OCI-LY3 (cell line): Measurements from ENCODE around the gene PTCD2.

ENCODE experiments used
- H2AFZ ChIP-seq: fragments of 200-600, 300-600 bp; shearing (Covaris generic); 2 replicates; pipeline ENCODE4 v1.6.0; 2014; ENCODE audit warnings: antibody characterized with exemption, low read depth, low read length
- H3K27ac ChIP-seq: fragments of 200-600, 300-600 bp; sonication (generic); 2 replicates; pipeline ENCODE4 v1.5.1; 2014; ENCODE audit warnings: mild to moderate bottlenecking, low read length, moderate library complexity, mixed read lengths
- H3K27me3 ChIP-seq: fragments of 200-600, 300-600 bp; sonication (generic); 2 replicates; pipeline ENCODE4 v1.6.1; 2014; ENCODE audit warnings: low read depth, low read length, mixed read lengths
- H3K36me3 ChIP-seq: fragments of 200-600, 300-600 bp; sonication (generic); replicated peaks from 2 replicates; pipeline ENCODE3; 2014; ENCODE audit warnings: low read depth, low read length, mixed read lengths
- H3K4me1 ChIP-seq: fragments of 300-600, 200-600 bp; sonication (generic); 2 replicates; pipeline ENCODE4 v1.6.1; 2014; ENCODE audit warnings: low read length, mixed read lengths
- H3K4me2 ChIP-seq: fragments of 200-600, 300-600 bp; sonication (generic); 2 replicates; pipeline ENCODE4 v1.6.1; 2014; ENCODE audit warnings: low read length, mixed read lengths
- H3K4me3 ChIP-seq: fragments of 300-600, 200-600 bp; sonication (generic); 2 replicates; pipeline ENCODE4 v1.5.1; 2014; ENCODE audit warnings: antibody characterized with exemption, mild to moderate bottlenecking, low read length, moderate library complexity
- H3K79me2 ChIP-seq: fragments of 300-600, 200-600 bp; shearing (Covaris generic); 2 replicates; pipeline ENCODE4 v1.6.1; 2014; ENCODE audit warnings: mild to moderate bottlenecking, low read length, mixed read lengths
- H3K9ac ChIP-seq: fragments of 300-600, 200-600 bp; shearing (Covaris generic); 2 replicates; pipeline ENCODE4 v1.6.0; 2014; ENCODE audit warnings: mild to moderate bottlenecking, low read length, moderate library complexity
- H3K9me3 ChIP-seq: fragments of 200-600, 300-600 bp; shearing (Covaris generic); 2 replicates; pipeline ENCODE4 v1.6.1; 2014; ENCODE audit warnings: low read length, mixed read lengths; ENCODE audit not compliant: insufficient read depth
- H4K20me1 ChIP-seq: fragments of 200-600, 300-600 bp; sonication (generic); 2 replicates; pipeline ENCODE4 v1.6.1; 2016; ENCODE audit warnings: low read length, mixed read lengths; ENCODE audit not compliant: insufficient read depth
- CTCF ChIP-seq: fragments of 200-600, 300-600 bp; sonication (generic); IDR thresholded peaks from 2 replicates; pipeline ENCODE4 v1.5.1; 2014; ENCODE audit warnings: antibody characterized with exemption, low read length, low read depth
- EZH2phosphoT487 ChIP-seq: fragments of 200-600 bp; shearing (Covaris generic); IDR thresholded peaks from 2 replicates; pipeline ENCODE4 v1.6.1; 2018; ENCODE audit warnings: antibody characterized with exemption, mixed run types, low read depth

Gene PTCD2

DNA sequence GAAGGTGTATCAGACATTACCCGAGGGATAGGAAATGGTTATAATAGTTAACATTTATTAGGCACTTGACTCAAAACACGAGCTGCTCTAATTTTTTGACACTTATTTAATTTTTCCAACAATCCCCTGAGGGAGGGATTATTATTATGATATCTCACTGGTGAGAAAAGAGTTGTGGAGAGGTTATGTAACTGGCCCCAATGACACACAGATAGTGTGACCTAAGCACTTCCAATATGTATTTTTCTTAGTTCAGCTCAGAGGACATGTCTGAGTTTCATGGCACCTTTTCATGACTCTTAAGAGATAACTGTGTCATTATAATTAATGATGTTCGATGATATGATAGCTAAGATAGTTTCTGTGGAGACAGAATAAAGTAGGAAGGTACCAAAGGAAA, 86.9 kb downstream of the PTCD2 start:
- H4K20me1 ChIP-seq, result no peaks in the 10 kb centered on the region
- H3K36me3 ChIP-seq, result no peaks in the 10 kb centered on the region
- no peak overlapping the region for H3K4me2 ChIP-seq
- H3K9ac ChIP-seq, result no peak overlapping the region
- no peaks in the 10 kb centered on the region for H3K4me1 ChIP-seq
- peaks cover 14% of the 10 kb centered on the region; the same call in 1 of the 2 replicates for H3K27me3 ChIP-seq
- no peak overlapping the region for H3K27ac ChIP-seq
- H3K4me3 ChIP-seq, result no peak overlapping the region
- no peak for TF ChIP-seq CTCF
- no peak for TF ChIP-seq EZH2phosphoT487
- no peak overlapping the region for H2AFZ ChIP-seq
- H3K9me3 ChIP-seq, result no peaks in the 10 kb centered on the region
- no peaks in the 10 kb centered on the region for H3K79me2 ChIP-seq

GRCh38 chr5:72407541-72407940, 87.4 kb downstream of the PTCD2 start:
- H3K27ac ChIP-seq, result no peak overlapping the region
- no peaks in the 10 kb centered on the region for H3K4me1 ChIP-seq
- peaks cover 14% of the 10 kb centered on the region; the same call in 1 of the 2 replicates for H3K27me3 ChIP-seq
- H3K36me3 ChIP-seq, result no peaks in the 10 kb centered on the region
- no peaks in the 10 kb centered on the region for H3K79me2 ChIP-seq
- no peak overlapping the region for H3K9ac ChIP-seq
- H4K20me1 ChIP-seq, result no peaks in the 10 kb centered on the region
- no peak overlapping the region for H3K4me3 ChIP-seq
- H2AFZ ChIP-seq, result no peak overlapping the region
- H3K9me3 ChIP-seq, result no peaks in the 10 kb centered on the region
- TF ChIP-seq CTCF, result no peak
- TF ChIP-seq EZH2phosphoT487, result no peak
- no peak overlapping the region for H3K4me2 ChIP-seq

DNA sequence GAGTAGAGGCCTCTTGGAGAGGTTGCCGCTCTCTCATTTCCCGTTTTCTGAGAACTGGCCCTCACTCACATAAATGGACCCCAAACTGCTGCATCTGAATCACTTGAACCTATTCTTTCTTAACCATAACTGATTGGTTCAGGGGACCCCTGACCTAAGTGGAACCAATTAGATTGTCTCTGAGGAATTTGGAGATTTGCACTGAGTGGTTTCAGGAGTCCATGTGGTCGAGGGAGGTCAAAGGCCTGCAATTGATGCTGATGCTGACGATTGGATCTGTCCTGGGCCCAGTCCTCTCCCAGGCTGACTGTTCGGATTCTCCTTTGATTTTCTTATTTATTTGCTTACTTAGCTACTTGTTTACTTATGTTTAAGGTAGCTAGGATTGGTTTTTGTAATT, 88.0 kb downstream of the PTCD2 start:
- no peaks in the 10 kb centered on the region for H4K20me1 ChIP-seq
- H3K27ac ChIP-seq, result no peak overlapping the region
- no peaks in the 10 kb centered on the region for H3K79me2 ChIP-seq
- H3K27me3 ChIP-seq, result peaks cover 17% of the 10 kb centered on the region; the same call in 1 of the 2 replicates
- H2AFZ ChIP-seq, result no peak overlapping the region
- H3K36me3 ChIP-seq, result no peaks in the 10 kb centered on the region
- no peak overlapping the region for H3K9ac ChIP-seq
- no peak overlapping the region for H3K4me3 ChIP-seq
- no peaks in the 10 kb centered on the region for H3K4me1 ChIP-seq
- no peak overlapping the region for H3K4me2 ChIP-seq
- TF ChIP-seq EZH2phosphoT487 (no peak), CTCF (no peak)
- no peaks in the 10 kb centered on the region for H3K9me3 ChIP-seq

DNA sequence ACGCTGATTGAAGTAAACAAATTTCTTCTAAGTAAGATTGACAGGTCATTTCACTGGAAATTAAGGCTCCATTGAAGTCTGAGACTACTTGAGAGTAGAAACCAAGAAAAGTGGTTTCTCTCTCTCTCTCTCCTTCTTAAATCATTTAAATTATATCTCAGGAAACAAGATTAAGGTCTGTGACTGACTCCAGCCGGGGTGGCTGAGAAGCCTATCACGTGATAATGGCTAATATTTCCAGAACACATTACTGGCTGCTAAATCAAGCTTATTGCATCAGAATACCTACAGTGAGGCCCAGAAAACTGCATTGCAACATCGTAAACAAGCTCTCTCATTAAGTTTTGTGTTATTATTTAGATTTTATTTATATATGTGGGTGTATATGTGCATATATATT, 88.4 kb downstream of the PTCD2 start:
- Histone ChIP-seq H3K27me3 (peaks cover 20% of the 10 kb centered on the region), H3K4me3 (no peak overlapping the region), H3K79me2 (no peaks in the 10 kb centered on the region), H3K9ac (no peak overlapping the region), H3K9me3 (no peaks in the 10 kb centered on the region), H3K4me1 (no peaks in the 10 kb centered on the region), H3K4me2 (no peak overlapping the region), H2AFZ (no peak overlapping the region), H4K20me1 (no peaks in the 10 kb centered on the region), H3K27ac (no peak overlapping the region), H3K36me3 (no peaks in the 10 kb centered on the region)
- TF ChIP-seq EZH2phosphoT487 (no peak), CTCF (no peak)
